OCI-LY3 (cell line): ENCODE data around the gene TMEM208.

Source experiments
- CTCF ChIP-seq: fragments of 200-600, 300-600 bp; sonication (generic); IDR thresholded peaks from 2 replicates; pipeline ENCODE4 v1.5.1; 2014; ENCODE audit warnings: antibody characterized with exemption, low read length, low read depth
- EZH2phosphoT487 ChIP-seq: fragments of 200-600 bp; shearing (Covaris generic); IDR thresholded peaks from 2 replicates; pipeline ENCODE4 v1.6.1; 2018; ENCODE audit warnings: antibody characterized with exemption, mixed run types, low read depth

GRCh38 chr16:67199808-67200198 lies 27.1 kb upstream of the TMEM208 start:
- TF ChIP-seq CTCF (no peak), EZH2phosphoT487 (no peak)
